HAP-1 (cell line): ENCODE measurements around the gene TXNIP.

Experiments used
- DNase-seq, 2 experiments: peaks; one replicate each; pipeline ENCODE4 v3.0.0-alpha.2; 2016 to 2020; ENCODE audit warnings: low spot score in 2 of 2
- H3K27me3 ChIP-seq: fragments of 250-450 bp; sonication (Bioruptor Pico); 2 replicates; pipeline ENCODE4 v1.5.1; 2020; ENCODE audit warnings: low read depth, mild to moderate bottlenecking, moderate library complexity
- H3K36me3 ChIP-seq: fragments of 250-450 bp; sonication (Bioruptor Pico); replicated peaks from 2 replicates; pipeline ENCODE4 v1.5.1; 2020; ENCODE audit warnings: mild to moderate bottlenecking
- H3K4me1 ChIP-seq: fragments of 250-450 bp; sonication (Bioruptor Pico); 2 replicates; pipeline ENCODE4 v1.5.1; 2020; ENCODE audit warnings: mild to moderate bottlenecking
- H3K4me3 ChIP-seq: fragments of 250-450 bp; sonication (Bioruptor Pico); 2 replicates; pipeline ENCODE4 v1.5.1; 2020; ENCODE audit warnings: mild to moderate bottlenecking, moderate library complexity
- H3K9me3 ChIP-seq: fragments of 250-450 bp; sonication (Bioruptor Pico); 2 replicates; pipeline ENCODE4 v1.5.1; 2020; ENCODE audit warnings: mild to moderate bottlenecking, moderate library complexity
- in situ Hi-C: fragments of 300-500 bp; cut with MboI; formaldehyde crosslinking; loops from 3 replicates; pipeline ENCODE4 v1.14.3; 2020; ENCODE audit warnings: low sequenced_read_pairs, inconsistent platforms, mixed read lengths

The TXNIP gene

DNA sequence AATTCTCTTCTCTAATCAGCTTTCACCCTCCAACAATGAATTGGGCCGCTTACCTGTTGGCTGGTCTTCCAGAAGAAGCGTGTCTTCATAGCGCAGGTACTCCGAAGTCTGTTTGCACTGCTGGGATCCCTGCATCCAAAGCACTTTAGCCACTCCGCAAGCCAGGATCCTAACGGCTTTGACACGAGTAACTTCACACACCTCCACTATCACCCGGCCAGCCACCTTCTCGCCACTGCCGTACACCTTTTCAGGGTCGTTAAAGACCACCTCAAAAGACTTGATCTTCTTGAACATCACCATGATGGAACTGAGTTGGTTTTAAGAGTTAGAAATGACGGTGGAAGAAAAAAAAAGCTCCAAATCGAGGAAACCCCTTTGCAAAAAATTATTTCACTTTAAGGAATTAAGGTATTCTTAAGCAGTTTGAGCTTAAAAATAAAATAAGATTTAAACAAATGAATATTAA, 381 bp downstream of the TXNIP start:
- Histone ChIP-seq H3K4me1 (peaks cover 12% of the 10 kb centered on the region), H3K4me3 (peak overlapping the region; percentile 50), H3K9me3 (no peaks in the 10 kb centered on the region), H3K27me3 (no peaks in the 10 kb centered on the region), H3K36me3 (peaks cover 26% of the 10 kb centered on the region)
- DNase-seq: peak in 1 of 2 experiments; percentile 29
- in situ Hi-C loops: no loop called here

DNA sequence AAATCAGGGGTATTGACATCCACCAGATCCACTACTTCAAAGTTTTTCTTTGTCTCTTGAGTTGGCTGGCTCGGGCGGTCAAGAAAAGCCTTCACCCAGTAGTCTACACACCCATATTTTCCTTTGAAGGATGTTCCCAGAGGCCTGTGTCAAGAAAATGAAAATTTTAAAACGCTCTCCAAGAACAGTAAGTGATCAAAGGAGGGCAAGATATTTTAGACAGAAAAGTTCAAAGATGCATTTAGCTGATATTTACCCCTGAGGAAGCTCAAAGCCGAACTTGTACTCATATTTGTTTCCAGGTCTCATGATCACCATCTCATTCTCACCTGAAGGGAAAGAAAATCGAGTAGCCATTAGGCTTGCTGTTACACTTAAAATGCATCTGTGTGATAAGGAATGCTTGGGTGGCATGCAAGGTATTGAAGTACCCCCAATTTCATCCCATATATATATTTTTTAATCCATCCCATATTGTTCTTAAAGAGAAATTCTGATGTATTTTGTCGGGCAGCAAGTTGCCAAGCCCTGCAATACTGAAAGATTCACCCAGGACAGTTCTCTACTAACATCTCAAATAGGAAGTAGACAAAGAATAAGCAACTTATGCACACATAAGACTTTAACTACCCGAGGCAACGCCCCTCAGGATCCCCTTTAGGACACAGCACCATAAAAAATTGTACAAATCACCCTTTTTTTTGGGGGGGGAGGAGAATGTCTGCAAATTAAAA, 1.1 kb downstream of the TXNIP start:
- Histone ChIP-seq H3K4me3 (peak overlapping the region; percentile 50), H3K4me1 (peaks cover 12% of the 10 kb centered on the region), H3K27me3 (no peaks in the 10 kb centered on the region), H3K36me3 (peaks cover 26% of the 10 kb centered on the region), H3K9me3 (no peaks in the 10 kb centered on the region)
- DNase-seq: no peak
- in situ Hi-C loops: no loop called here

DNA sequence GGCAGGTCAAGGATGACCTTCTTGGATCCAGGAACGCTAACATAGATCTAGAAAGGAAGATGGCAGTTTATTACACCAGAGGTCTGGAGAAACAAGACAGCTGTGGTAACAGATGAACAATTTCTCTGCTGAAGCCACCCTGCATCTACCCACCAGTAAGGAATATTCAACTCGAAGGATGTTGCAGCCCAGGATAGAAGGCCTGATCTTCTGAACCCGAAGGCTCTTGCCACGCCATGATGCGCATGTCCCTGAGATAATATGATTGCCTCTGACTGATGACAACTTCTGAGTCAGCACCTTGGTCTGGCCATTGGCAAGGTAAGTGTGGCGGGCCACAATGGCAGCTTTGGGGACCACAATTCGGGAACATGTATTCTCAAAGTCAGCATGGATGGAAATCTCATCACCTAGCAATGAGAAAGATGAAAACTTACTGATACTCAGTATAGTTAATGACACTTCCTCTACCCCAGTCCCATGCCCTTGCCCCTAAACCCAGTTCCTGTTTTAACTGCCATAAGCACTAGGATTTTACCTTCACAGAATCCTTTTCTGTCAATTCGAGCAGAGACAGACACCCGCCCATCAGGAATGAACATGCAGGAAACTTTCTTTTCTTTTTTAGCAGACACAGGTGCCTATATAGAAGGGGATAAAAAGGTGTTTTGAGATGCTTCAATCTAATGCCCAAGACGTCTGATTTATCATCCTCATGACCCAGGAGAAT, 1.8 kb downstream of the TXNIP start:
- in situ Hi-C loops: no loop called here
- Histone ChIP-seq H3K4me3 (peak overlapping the region; percentile 50), H3K36me3 (peaks cover 26% of the 10 kb centered on the region), H3K4me1 (peaks cover 12% of the 10 kb centered on the region), H3K9me3 (no peaks in the 10 kb centered on the region), H3K27me3 (no peaks in the 10 kb centered on the region)
- DNase-seq: no peak

DNA sequence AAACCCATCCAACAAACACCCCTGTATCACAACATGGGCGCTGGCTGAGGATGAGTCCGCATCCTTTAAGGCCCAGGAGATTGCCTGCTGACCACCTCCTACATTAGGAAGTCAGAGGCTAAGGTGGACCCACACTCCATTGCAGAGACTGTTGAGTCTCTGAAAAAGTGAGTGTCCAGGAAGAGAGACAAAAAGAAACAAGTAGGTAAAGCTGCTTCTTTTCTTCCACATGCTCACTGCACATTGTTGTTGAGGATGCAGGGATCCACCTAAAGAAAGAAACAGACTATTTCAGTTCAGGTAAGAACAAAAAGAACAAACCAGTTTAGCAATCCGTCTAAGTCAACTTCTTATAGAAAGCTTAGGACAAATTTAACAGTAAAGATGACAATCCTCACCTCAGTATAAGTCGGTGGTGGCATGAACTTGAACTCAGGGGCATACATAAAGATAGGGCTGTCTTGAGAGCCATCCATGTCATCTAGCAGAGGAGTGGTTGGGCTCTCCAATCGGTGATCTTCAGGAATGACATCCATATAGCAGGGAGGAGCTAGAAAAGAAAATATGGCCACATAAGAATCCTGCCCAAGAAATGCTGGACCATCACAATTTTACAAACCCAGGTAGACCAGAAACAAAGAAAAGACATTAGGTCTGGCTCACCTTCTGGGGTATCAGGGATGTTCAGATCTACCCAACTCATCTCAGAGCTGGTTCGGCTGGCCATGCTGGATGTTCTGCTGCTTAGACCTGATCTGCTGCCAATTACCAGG, 2.6 kb downstream of the TXNIP start:
- no peaks in the 10 kb centered on the region for H3K9me3 ChIP-seq
- H3K4me3 ChIP-seq: no peak overlapping the region; the same call in 1 of the 2 replicates
- H3K4me1 ChIP-seq: peaks cover 12% of the 10 kb centered on the region
- H3K36me3 ChIP-seq: peaks cover 26% of the 10 kb centered on the region
- in situ Hi-C loops: no loop called here
- DNase-seq: no peak
- no peaks in the 10 kb centered on the region for H3K27me3 ChIP-seq

DNA sequence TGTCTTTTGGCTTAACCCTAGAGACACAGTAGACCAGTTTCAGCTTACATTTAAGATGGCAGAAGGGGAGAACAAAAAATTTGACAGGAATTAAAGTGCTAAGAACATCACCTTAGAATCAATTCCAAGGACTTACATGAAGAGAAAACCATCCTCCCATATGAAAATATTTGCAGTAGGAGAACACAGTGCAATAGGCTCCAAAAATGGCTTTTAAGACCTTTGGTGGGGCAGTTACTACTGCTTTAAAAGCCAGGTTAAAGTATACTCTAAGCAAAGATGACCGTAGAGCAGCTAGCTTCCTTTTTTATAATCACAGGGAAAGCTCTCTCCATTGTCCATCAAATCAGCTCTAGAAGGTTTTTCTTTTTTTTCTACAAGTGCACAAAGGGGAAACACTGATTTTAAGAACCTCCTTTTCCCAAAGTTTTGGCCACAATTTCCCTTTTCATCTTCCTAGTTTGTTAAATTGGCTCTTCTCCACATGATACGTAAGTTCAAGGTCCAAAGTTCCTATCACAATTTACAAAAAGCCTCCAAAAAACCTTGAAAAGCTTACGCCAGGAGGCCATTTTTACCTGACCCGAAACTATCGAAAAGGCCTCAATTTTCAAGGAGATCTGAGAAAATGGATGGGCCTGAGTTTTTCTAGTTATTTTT, 3.3 kb downstream of the TXNIP start:
- Histone ChIP-seq H3K4me1 (peaks cover 12% of the 10 kb centered on the region), H3K36me3 (peaks cover 26% of the 10 kb centered on the region), H3K27me3 (no peaks in the 10 kb centered on the region), H3K4me3 (no peak overlapping the region), H3K9me3 (no peaks in the 10 kb centered on the region)
- no peak for DNase-seq
- in situ Hi-C loops: no loop called here

DNA sequence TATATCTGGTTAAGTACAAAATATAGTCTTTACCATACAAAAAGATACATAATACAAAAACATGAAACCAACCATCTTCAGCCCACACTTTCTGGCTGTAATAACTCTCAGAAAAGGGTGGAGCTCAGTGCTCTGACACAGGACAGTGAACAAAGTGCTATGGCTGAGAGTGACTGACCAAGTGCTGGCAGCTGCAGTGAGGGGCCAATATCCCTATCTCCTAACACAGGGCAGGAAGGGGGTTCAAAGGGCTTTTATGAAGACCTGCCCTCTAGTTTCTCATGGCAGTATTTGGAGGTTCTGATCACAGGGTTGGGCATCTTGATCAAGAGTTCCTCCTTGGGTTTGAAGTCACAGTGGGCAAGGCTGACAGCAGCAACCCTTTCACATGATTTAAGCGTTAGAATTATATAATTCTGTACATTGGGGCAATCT, 3.9 kb downstream of the TXNIP start:
- no peak for DNase-seq
- Histone ChIP-seq H3K9me3 (no peaks in the 10 kb centered on the region), H3K36me3 (peaks cover 26% of the 10 kb centered on the region), H3K4me1 (peaks cover 12% of the 10 kb centered on the region), H3K4me3 (no peak overlapping the region), H3K27me3 (no peaks in the 10 kb centered on the region)
- in situ Hi-C loops: no loop called here

DNA sequence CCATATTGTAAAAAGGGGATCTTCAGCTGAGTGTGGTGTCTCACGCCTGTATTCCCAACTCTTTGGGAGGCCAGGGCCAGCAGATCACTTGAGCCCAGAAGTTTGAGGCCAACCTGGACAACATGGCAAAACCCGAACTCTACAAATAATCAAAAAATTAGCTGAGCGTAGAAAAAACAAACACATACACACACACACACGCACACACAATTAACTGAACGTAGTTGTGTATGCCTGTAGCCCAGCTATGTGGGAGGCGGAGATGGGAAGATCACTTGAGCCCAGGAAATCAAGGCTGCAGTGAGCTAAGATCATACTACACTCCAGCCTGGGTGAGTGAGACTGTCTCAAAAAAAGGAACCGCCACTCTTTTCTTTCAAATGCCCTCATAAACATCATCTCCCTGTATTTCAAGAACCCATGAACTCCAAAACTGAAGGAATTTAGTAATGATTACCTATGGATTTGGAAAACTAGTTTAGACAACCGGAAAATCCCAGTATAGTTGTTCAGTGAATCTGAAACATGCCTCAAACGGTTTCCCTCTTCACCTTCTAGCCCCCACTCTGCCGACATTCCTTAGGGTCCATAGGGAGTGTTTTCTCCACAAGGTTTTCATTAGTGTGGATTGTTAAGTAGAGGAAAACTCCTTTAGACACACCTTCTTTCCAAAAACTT, 4.5 kb downstream of the TXNIP start:
- in situ Hi-C loops: no loop called here
- Histone ChIP-seq H3K36me3 (peaks cover 26% of the 10 kb centered on the region), H3K9me3 (no peaks in the 10 kb centered on the region), H3K4me1 (peaks cover 9% of the 10 kb centered on the region), H3K27me3 (no peaks in the 10 kb centered on the region), H3K4me3 (no peak overlapping the region)
- no peak for DNase-seq

DNA sequence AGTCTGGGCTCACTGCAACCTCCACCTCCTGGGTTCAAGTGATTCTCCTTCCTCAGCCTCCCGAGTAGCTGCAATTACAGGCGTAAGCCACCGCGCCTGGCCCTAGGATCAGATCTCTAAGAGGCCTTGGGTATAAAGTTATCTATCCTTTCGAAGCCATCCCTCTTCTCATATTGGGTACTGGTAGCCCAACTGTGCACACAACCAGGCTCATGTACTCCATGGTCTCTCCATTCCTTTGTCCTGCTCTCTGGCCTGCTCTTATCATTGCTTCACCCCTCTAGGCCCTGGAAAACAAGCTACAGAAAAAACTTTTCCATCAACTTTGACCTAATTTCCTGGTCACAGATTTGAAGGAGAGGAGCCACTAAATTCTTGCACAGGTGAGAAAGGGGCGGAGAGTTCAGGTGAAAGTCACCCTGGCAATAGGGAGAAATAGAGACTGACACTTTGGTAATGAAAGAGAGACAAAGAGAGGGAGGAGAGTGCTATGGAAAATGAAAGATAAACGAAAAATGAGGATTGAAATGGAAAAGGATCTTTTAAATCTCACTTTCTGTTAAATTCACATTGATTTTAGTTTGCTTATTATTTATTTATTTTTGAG, 6.0 kb downstream of the TXNIP start:
- no peaks in the 10 kb centered on the region for H3K9me3 ChIP-seq
- H3K36me3 ChIP-seq: peaks cover 25% of the 10 kb centered on the region
- no peak overlapping the region for H3K4me3 ChIP-seq
- H3K4me1 ChIP-seq: peaks cover 7% of the 10 kb centered on the region
- DNase-seq: no peak
- H3K27me3 ChIP-seq: no peaks in the 10 kb centered on the region
- in situ Hi-C loops: no loop called here

DNA sequence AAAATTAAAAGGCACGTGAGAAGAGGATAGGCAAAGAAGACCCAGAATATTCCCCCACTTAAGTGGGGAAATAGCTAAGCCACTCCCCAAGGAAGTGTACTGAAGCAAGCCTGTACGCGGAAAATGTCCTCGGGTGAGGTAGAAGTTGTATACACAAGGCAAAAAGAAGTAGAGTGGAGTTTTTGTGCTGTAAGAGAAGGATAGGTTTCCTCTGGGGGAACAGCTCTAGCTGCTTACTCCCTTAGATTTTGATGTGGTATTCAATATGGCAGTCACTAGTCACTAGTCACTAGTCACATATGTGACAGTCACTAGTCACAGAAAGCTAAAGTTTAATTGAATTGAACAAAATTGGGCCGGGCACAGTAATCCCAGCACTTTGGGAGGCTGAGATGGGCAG, 7.6 kb downstream of the TXNIP start:
- DNase-seq: no peak
- no peaks in the 10 kb centered on the region for H3K27me3 ChIP-seq
- no peak overlapping the region for H3K4me3 ChIP-seq
- H3K9me3 ChIP-seq: no peaks in the 10 kb centered on the region
- no peaks in the 10 kb centered on the region for H3K4me1 ChIP-seq
- in situ Hi-C loops: no loop called here
- peaks cover 9% of the 10 kb centered on the region for H3K36me3 ChIP-seq

DNA sequence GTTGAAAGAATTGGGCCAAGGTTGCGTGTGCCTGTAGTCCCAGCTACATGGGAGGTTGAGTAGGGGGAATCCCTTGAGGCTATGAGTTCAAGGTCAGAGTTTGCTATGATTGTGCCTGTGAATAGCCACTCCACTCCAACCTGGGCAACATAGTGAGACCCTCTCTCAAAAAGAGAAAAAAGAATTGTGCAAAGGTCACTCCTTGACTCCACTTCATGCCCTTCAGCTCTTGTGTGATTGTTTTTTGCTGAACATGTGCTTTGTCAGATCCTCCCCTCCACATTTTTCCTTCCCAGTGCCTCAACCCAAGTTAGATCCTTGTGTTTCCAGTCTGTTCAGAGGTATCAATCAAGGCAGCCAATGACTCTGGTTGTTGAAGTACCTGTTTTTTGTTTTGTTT, 8.5 kb downstream of the TXNIP start:
- Histone ChIP-seq H3K36me3 (peaks cover under 1% of the 10 kb centered on the region; the same call in 1 of the 2 replicates), H3K27me3 (no peaks in the 10 kb centered on the region), H3K9me3 (no peaks in the 10 kb centered on the region), H3K4me1 (no peaks in the 10 kb centered on the region), H3K4me3 (no peak overlapping the region)
- in situ Hi-C loops: no loop called here
- no peak for DNase-seq

DNA sequence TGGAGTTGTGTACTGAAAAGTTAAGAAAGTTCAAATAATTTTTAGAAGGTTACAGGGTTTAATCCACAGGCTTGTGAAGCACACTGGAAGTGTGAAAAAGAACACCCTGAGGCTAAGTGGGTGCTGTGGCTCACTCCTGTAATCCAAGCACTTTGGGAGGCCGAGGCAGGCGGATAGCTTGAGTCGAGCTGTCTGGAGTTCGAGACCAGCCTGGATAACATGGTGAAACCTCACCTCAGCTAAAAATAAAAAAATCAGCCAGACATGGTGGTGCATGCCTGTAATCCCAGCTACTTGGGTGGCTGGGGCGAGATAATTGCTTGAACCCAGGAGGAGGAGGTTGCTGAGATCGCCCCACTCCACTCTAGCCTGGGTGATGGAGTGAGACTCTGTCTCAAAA, 9.8 kb downstream of the TXNIP start:
- no peaks in the 10 kb centered on the region for H3K36me3 ChIP-seq
- DNase-seq: no peak
- no peak overlapping the region for H3K4me3 ChIP-seq
- H3K27me3 ChIP-seq: no peaks in the 10 kb centered on the region
- no peaks in the 10 kb centered on the region for H3K4me1 ChIP-seq
- H3K9me3 ChIP-seq: no peaks in the 10 kb centered on the region
- in situ Hi-C loops: no loop called here

DNA sequence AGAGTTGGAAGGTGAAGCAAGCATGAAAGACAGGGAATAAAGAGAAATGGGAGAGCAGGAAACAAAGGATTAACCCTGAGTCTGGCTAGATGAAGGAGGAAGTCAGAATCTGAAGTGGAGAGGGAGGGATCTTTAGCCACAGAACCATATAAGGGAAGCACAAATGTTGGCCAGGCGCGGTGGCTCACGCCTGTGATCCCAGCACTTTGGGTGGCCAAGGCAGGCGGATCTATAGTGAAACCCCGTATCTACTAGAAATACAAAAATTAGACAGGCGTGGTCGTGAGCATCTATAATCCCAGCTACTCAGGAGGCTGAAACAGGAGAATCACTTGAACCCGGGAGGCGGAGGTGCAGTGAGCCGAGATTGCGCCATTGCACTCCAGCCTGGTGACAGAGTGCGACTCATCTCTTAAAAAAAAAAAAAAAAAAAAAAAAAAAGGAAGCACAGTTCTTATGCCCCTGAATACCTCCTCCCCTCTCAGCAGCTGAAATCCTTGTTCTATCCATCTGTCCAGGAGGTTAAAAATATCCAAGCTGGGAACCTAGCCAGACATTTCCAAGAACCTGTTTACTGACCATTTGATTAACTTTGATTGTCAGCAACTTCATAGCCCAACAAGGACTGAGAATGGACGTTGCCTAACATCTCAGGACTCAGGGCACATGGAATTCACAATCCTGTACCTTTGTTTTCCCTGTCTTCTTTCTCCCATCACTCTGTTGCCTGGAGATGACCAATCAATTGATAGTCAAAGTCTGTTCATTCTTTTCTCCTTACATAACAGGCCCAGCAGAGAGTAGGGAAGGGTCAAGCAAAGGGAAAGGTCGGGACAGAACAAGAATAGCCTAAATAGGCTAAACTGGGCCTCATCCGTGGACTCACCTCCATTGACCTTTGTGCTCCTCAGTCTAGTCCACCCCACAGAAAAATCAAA, 10.6 kb downstream of the TXNIP start:
- no peaks in the 10 kb centered on the region for H3K4me1 ChIP-seq

More for the DNA sequence above, 10.6 kb downstream of the TXNIP start:
- no peak for DNase-seq
- Histone ChIP-seq H3K27me3 (no peaks in the 10 kb centered on the region), H3K4me3 (no peak overlapping the region), H3K36me3 (no peaks in the 10 kb centered on the region), H3K9me3 (no peaks in the 10 kb centered on the region)
- in situ Hi-C loops: no loop called here
